ENCODE measurements around the gene RBM20. TPM values are rescaled to one million over a fixed set of nuclear protein-coding genes. Genes with fewer than 3 reads are reported as not detected.
A peak's percentile ranks its signal among the peaks of the same experiment; 100 is the strongest.

The RBM20 gene
- total RNA-seq, 1 donor from 2014 or later = 0.32 TPM

GRCh38 chr10:110671788-110672579 is 27.8 kb downstream of the RBM20 start:
- Histone ChIP-seq H3K36me3 (no peaks in the 10 kb centered on the region), H3K9ac (no peak overlapping the region), H4K20me1 (ENCODE audit: low read depth) (peaks cover 18% of the 10 kb centered on the region), H3K4me2 (peak overlapping the region; percentile 84), H3K9me3 (ENCODE audit: low read depth) (no peaks in the 10 kb centered on the region), H3F3A (ENCODE audit: low read depth) (peaks cover 26% of the 10 kb centered on the region), H3K79me2 (ENCODE audit: low read depth) (no peaks in the 10 kb centered on the region), H3K4me3 (peak overlapping the region; percentile 51), H2AFZ (replicated peaks) (peak overlapping the region; percentile 43), H3K27ac (no peak overlapping the region), H3K4me1 (peaks cover 14% of the 10 kb centered on the region), H3K27me3 (peaks cover 90% of the 10 kb centered on the region)
- no peaks in the 10 kb centered on the region for H3K9me3 Mint-ChIP-seq
- H3K4me3 Mint-ChIP-seq = peak overlapping the region; percentile 80
- H3K27me3 Mint-ChIP-seq (ENCODE audit: insufficient read depth, low read depth) = peaks cover 10% of the 10 kb centered on the region
- TF ChIP-seq EZH2 (IDR thresholded peaks at IDR 0.05) (peak; percentile 82), EZH2phosphoT487 (IDR thresholded peaks at IDR 0.05) (peak; percentile 66)
- TF ChIP-seq, protein P1, sequence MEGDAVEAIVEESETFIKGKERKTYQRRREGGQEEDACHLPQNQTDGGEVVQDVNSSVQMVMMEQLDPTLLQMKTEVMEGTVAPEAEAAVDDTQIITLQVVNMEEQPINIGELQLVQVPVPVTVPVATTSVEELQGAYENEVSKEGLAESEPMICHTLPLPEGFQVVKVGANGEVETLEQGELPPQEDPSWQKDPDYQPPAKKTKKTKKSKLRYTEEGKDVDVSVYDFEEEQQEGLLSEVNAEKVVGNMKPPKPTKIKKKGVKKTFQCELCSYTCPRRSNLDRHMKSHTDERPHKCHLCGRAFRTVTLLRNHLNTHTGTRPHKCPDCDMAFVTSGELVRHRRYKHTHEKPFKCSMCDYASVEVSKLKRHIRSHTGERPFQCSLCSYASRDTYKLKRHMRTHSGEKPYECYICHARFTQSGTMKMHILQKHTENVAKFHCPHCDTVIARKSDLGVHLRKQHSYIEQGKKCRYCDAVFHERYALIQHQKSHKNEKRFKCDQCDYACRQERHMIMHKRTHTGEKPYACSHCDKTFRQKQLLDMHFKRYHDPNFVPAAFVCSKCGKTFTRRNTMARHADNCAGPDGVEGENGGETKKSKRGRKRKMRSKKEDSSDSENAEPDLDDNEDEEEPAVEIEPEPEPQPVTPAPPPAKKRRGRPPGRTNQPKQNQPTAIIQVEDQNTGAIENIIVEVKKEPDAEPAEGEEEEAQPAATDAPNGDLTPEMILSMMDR (IDR thresholded peaks at IDR 0.05) = peak; percentile 85
- DNase-seq (ENCODE audit: low spot score) = peak; percentile 89
- no peaks in the 10 kb centered on the region for H3K36me3 Mint-ChIP-seq
- H3K27ac Mint-ChIP-seq = no peak overlapping the region
- peaks cover 23% of the 10 kb centered on the region for H3K4me1 Mint-ChIP-seq

GRCh38 chr10:110672580-110672919 is 28.4 kb downstream of the RBM20 start:
- H3K79me2 ChIP-seq (ENCODE audit: low read depth) = no peaks in the 10 kb centered on the region
- H3K9me3 Mint-ChIP-seq = no peaks in the 10 kb centered on the region
- no peak overlapping the region for H3K9ac ChIP-seq
- H3K4me3 ChIP-seq = peak overlapping the region; percentile 51
- no peak overlapping the region for H3K27ac Mint-ChIP-seq
- peaks cover 10% of the 10 kb centered on the region for H3K27me3 Mint-ChIP-seq (ENCODE audit: insufficient read depth, low read depth)
- H2AFZ ChIP-seq (replicated peaks) = peak overlapping the region; percentile 43
- no peaks in the 10 kb centered on the region for H3K9me3 ChIP-seq (ENCODE audit: low read depth)
- H4K20me1 ChIP-seq (ENCODE audit: low read depth) = peaks cover 18% of the 10 kb centered on the region
- peaks cover 18% of the 10 kb centered on the region for H3K4me1 Mint-ChIP-seq
- no peaks in the 10 kb centered on the region for H3K36me3 ChIP-seq
- peaks cover 20% of the 10 kb centered on the region for H3F3A ChIP-seq (ENCODE audit: low read depth)
- H3K27me3 ChIP-seq = peaks cover 84% of the 10 kb centered on the region
- TF ChIP-seq, protein P1 (IDR thresholded peaks at IDR 0.05) = no peak
- TF ChIP-seq EZH2phosphoT487 (IDR thresholded peaks at IDR 0.05) (peak; percentile 33), EZH2 (IDR thresholded peaks at IDR 0.05) (peak; percentile 61)
- no peak for DNase-seq (ENCODE audit: low spot score)
- peak overlapping the region; percentile 80 for H3K4me3 Mint-ChIP-seq
- no peaks in the 10 kb centered on the region for H3K36me3 Mint-ChIP-seq
- no peak overlapping the region for H3K27ac ChIP-seq
- peak overlapping the region; percentile 84 for H3K4me2 ChIP-seq
- H3K4me1 ChIP-seq = peaks cover 14% of the 10 kb centered on the region

DNA sequence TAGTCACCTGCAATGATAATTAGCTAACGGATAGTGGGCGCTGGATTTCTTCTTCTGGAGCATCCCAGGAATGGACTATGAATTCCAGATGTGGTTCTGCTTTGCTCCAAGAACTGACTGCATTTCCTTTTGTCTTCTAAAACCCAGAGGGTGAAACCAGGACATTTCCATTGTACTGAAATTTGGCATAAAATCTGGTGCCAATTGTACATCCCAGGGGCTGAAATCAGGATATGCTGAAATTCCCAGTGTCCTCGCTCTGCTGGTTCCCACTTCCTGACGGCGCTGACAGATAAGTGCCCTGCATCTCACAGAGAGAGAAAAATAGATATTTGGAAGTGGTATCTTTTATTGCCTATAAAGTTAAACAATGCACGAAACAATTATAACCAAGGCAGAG is 31.9 kb downstream of the RBM20 start:
- H3K4me1 ChIP-seq = no peaks in the 10 kb centered on the region
- no peak overlapping the region for H3K27ac ChIP-seq
- H3K9me3 Mint-ChIP-seq = no peaks in the 10 kb centered on the region
- no peaks in the 10 kb centered on the region for H3K36me3 Mint-ChIP-seq
- peaks cover 5% of the 10 kb centered on the region for H3F3A ChIP-seq (ENCODE audit: low read depth)
- H3K27ac Mint-ChIP-seq = no peak overlapping the region
- no peak overlapping the region for H3K9ac ChIP-seq
- no peak overlapping the region for H3K4me3 ChIP-seq
- no peaks in the 10 kb centered on the region for H3K36me3 ChIP-seq
- peaks cover 3% of the 10 kb centered on the region for H3K27me3 Mint-ChIP-seq (ENCODE audit: insufficient read depth, low read depth)
- peaks cover 49% of the 10 kb centered on the region for H3K27me3 ChIP-seq
- H3K4me2 ChIP-seq = no peak overlapping the region
- no peaks in the 10 kb centered on the region for H3K79me2 ChIP-seq (ENCODE audit: low read depth)
- TF ChIP-seq, protein P1 (IDR thresholded peaks at IDR 0.05) = no peak
- TF ChIP-seq EZH2phosphoT487 (IDR thresholded peaks at IDR 0.05) = no peak
- TF ChIP-seq EZH2 (IDR thresholded peaks at IDR 0.05) = no peak
- peaks cover 4% of the 10 kb centered on the region for H3K4me1 Mint-ChIP-seq
- no peak overlapping the region for H3K4me3 Mint-ChIP-seq
- no peak overlapping the region for H2AFZ ChIP-seq (replicated peaks)
- H4K20me1 ChIP-seq (ENCODE audit: low read depth) = peaks cover 4% of the 10 kb centered on the region
- DNase-seq (ENCODE audit: low spot score) = no peak
- no peaks in the 10 kb centered on the region for H3K9me3 ChIP-seq (ENCODE audit: low read depth)

Data from neural progenitor cell (in vitro differentiated cells).